HCT116 (cell line): ENCODE data around the gene TSPEAR. TPM values are rescaled to one million over a fixed set of nuclear protein-coding genes. Genes with fewer than 3 reads are reported as not detected.

Experiments
- ATAC-seq: fragments of 200-7000 bp; cut with Tn5 transposase; 2 replicates; pipeline ENCODE4 v1.9.1; 2020; ENCODE audit warnings: mild to moderate bottlenecking, moderate library complexity
- BruUV-seq: library from RNA; stranded (reverse); fragments of 400-500 nt; replicated peaks from 2 replicates; lab custom pipeline; 2021; lab: Mats Ljungman, UMichigan
- CTCF ChIA-PET: fragments of 300-600 bp; sonication (Branson Sonifier 250); formaldehyde crosslinking; loops from one replicate; lab custom pipeline; 2021; ENCODE audit warnings: antibody characterized with exemption; lab: Charles Lee
- POLR2A ChIA-PET: fragments of 300-600, 350-600 bp; sonication (Branson Sonifier 250); formaldehyde crosslinking; loops from one replicate; lab custom pipeline; 2021; ENCODE audit warnings: antibody characterized with exemption; lab: Charles Lee
- RAD21 ChIA-PET, 2 experiments: fragments of 300-600 bp; sonication (Branson Sonifier 250); formaldehyde crosslinking; loops; one replicate each; lab custom pipeline; 2023; ENCODE audit warnings: low total read pairs in 2 of 2; ENCODE audit not compliant: uncharacterized antibody in 2 of 2, unreplicated experiment in 2 of 2, low non-redundant PET in 1 of 2; lab: Charles Lee
- DNase-seq: peaks from one replicate; pipeline ENCODE4 v3.0.0-alpha.2; 2010; ENCODE audit warnings: low read depth, low spot score
- H2AFZ ChIP-seq: fragments of 200-600 bp; shearing (Covaris generic), sonication (generic); 2 replicates; pipeline ENCODE4 v1.6.1; 2017; ENCODE audit warnings: low read depth, mixed run types, mixed read lengths, antibody characterized with exemption, low read length; ENCODE audit not compliant: poor library complexity, severe bottlenecking
- H3K27ac ChIP-seq: 2 replicates; pipeline ENCODE4 v1.5.1; 2012; ENCODE audit warnings: low read depth, low read length
- H3K27me3 ChIP-seq: fragments of 200-600 bp; sonication (generic); 2 replicates; pipeline ENCODE4 v1.6.1; 2016; ENCODE audit warnings: mixed run types, low read length, mixed read lengths; ENCODE audit not compliant: insufficient read depth
- H3K36me3 ChIP-seq, 2 experiments: fragments of 200-500 bp in 1 of 2; fragments of 200-600 bp in 1 of 2; sonication (Bioruptor generic) in 1 of 2; sonication (generic) in 1 of 2; 2 replicates each; pipeline versions ENCODE4 v1.5.1 to v1.6.1; 2014 to 2016; ENCODE audit warnings: low read length in 2 of 2, inconsistent platforms in 1 of 2, mixed read lengths in 1 of 2, mixed run types in 1 of 2; ENCODE audit not compliant: insufficient read depth in 2 of 2, control insufficient read depth in 1 of 2
- H3K4me1 ChIP-seq, 2 experiments: fragments of 200-600 bp in 1 of 2; sonication (generic) in 1 of 2; 2 replicates each; pipeline versions ENCODE4 v1.5.1 to v1.6.1; 2012 to 2017; ENCODE audit warnings: low read length in 2 of 2, inconsistent platforms in 1 of 2, mild to moderate bottlenecking in 1 of 2, mixed read lengths in 1 of 2, mixed run types in 1 of 2, moderate library complexity in 1 of 2; ENCODE audit not compliant: insufficient read depth in 2 of 2, control insufficient read depth in 1 of 2
- H3K4me2 ChIP-seq: fragments of 200-600 bp; sonication (generic); 2 replicates; pipeline ENCODE4 v1.6.1; 2017; ENCODE audit warnings: mixed run types, low read length, mixed read lengths
- H3K4me3 ChIP-seq, 2 experiments: fragments of 200-600 bp in 1 of 2; sonication (generic) in 1 of 2; replicated peaks in 1 of 2; 2 replicates each; pipeline ENCODE4 v1.5.1; 2011 to 2016; ENCODE audit warnings: low read length in 2 of 2, control low read depth in 1 of 2, low read depth in 1 of 2, mild to moderate bottlenecking in 1 of 2, mixed read lengths in 1 of 2, mixed run types in 1 of 2
- H3K79me2 ChIP-seq: fragments of 200-600 bp; sonication (generic); 2 replicates; pipeline ENCODE4 v1.6.1; 2017; ENCODE audit warnings: mild to moderate bottlenecking, mixed run types, low read length, moderate library complexity, mixed read lengths; ENCODE audit not compliant: insufficient read depth
- H3K9ac ChIP-seq: fragments of 200-600 bp; sonication (generic); 2 replicates; pipeline ENCODE4 v1.6.1; 2016; ENCODE audit warnings: low read length, mixed read lengths
- H3K9me2 ChIP-seq: fragments of 200-600 bp; sonication (generic), shearing (Covaris generic); 2 replicates; pipeline ENCODE4 v1.6.1; 2017; ENCODE audit warnings: mixed run types, mild to moderate bottlenecking, moderate library complexity; ENCODE audit not compliant: insufficient read depth
- H3K9me3 ChIP-seq, 2 experiments: fragments of 200-500 bp in 1 of 2; fragments of 200-600 bp in 1 of 2; sonication (Bioruptor generic) in 1 of 2; sonication (generic) in 1 of 2; 2 replicates each; pipeline ENCODE4 v1.6.1; 2014 to 2017; ENCODE audit warnings: low read length in 2 of 2, mixed read lengths in 2 of 2, inconsistent platforms in 1 of 2, low read depth in 1 of 2, mild to moderate bottlenecking in 1 of 2, mixed run types in 1 of 2, moderate library complexity in 1 of 2; ENCODE audit not compliant: control insufficient read depth in 1 of 2, insufficient read depth in 1 of 2
- H4K20me1 ChIP-seq: fragments of 200-600 bp; sonication (generic), shearing (Covaris generic); 2 replicates; pipeline ENCODE4 v1.6.1; 2017; ENCODE audit warnings: mixed run types, mild to moderate bottlenecking, moderate library complexity; ENCODE audit not compliant: insufficient read depth
- CBX3 ChIP-seq: IDR thresholded peaks from 2 replicates; pipeline ENCODE4 v1.6.1; 2012; ENCODE audit warnings: low read depth
- EGR1 ChIP-seq: IDR thresholded peaks from 2 replicates; pipeline ENCODE4 v1.6.1; 2012; ENCODE audit warnings: low read depth
- EZH2 ChIP-seq: fragments of 200-600 bp; sonication (generic); IDR thresholded peaks from 2 replicates; pipeline ENCODE4 v1.6.1; 2017; ENCODE audit warnings: antibody characterized with exemption, mixed run types
- EZH2phosphoT487 ChIP-seq: fragments of 200-600 bp; IDR thresholded peaks from 2 replicates; pipeline ENCODE4 v1.6.1; 2018; ENCODE audit warnings: antibody characterized with exemption, borderline replicate concordance
- FOSL1 ChIP-seq: IDR thresholded peaks from 2 replicates; pipeline ENCODE4 v1.6.1; 2012; ENCODE audit warnings: low read depth
- JUND ChIP-seq: IDR thresholded peaks from 2 replicates; pipeline ENCODE4 v1.6.1; 2012
- POLR2A ChIP-seq: IDR thresholded peaks from 2 replicates; pipeline ENCODE4 v1.7.0; 2011; ENCODE audit warnings: borderline replicate concordance; ENCODE audit not compliant: insufficient read depth, insufficient read length; ENCODE audit errors: extremely low read depth
- POLR2AphosphoS5 ChIP-seq: IDR thresholded peaks from 2 replicates; pipeline ENCODE4 v1.6.1; 2011; ENCODE audit warnings: mild to moderate bottlenecking, low read depth, low read length, moderate library complexity
- REST ChIP-seq: IDR thresholded peaks from 2 replicates; pipeline ENCODE4 v1.6.1; 2012; ENCODE audit warnings: low read depth
- SIN3A ChIP-seq: IDR thresholded peaks from 2 replicates; pipeline ENCODE4 v1.6.1; 2012; ENCODE audit warnings: low read depth
- SRF ChIP-seq: IDR thresholded peaks from 2 replicates; pipeline ENCODE4 v1.6.1; 2012; ENCODE audit warnings: low read depth
- YY1 ChIP-seq: IDR thresholded peaks from 2 replicates; pipeline ENCODE4 v1.6.1; 2011; ENCODE audit warnings: low read length, low read depth, moderate library complexity, mild to moderate bottlenecking; ENCODE audit not compliant: insufficient replicate concordance; ENCODE audit errors: extremely low read depth
- ZFX ChIP-seq: fragments of 450-650 bp; IDR thresholded peaks from 2 replicates; pipeline ENCODE4 v1.6.1; 2017
- ZNF274 ChIP-seq: fragments of 200-500 bp; sonication (Bioruptor generic); IDR thresholded peaks from 2 replicates; pipeline ENCODE4 v1.6.1; 2014; ENCODE audit warnings: mild to moderate bottlenecking, low read depth, low read length, inconsistent platforms
- intact Hi-C: fragments of 100-400 bp; cut with micrococcal nuclease; formaldehyde crosslinking; loops from 2 replicates; pipeline ENCODE4 v1.10.0; 2022
- total RNA-seq: library from RNA; stranded (reverse); gene quantifications from one replicate; pipeline ENCODE4 v1.2.1, GENCODE V29; 2021; ENCODE audit not compliant: unreplicated experiment

TSPEAR gene
- total RNA-seq, 1 experiment from 2014 or later = not detected

GRCh38 chr21:44555200-44555875 lies 156.0 kb downstream of the TSPEAR start:
- Histone ChIP-seq H3K4me2 (no peak overlapping the region), H3K36me3 (no peaks in the 10 kb centered on the region), H3K4me1 (no peaks in the 10 kb centered on the region), H3K9ac (no peak overlapping the region), H3K27me3 (no peaks in the 10 kb centered on the region; the same call in 1 of the 2 replicates), H3K9me2 (no peaks in the 10 kb centered on the region), H3K9me3 (no peaks in the 10 kb centered on the region), H3K4me3 (no peak overlapping the region), H3K79me2 (no peaks in the 10 kb centered on the region), H4K20me1 (no peaks in the 10 kb centered on the region), H3K27ac (no peak overlapping the region), H2AFZ (no peak overlapping the region)
- DNase-seq (no peak), ATAC-seq (no peak)
- ChIA-PET CTCF (no interaction called here), RAD21 (no interaction called here), POLR2A (no interaction called here)
- intact Hi-C loops = no loop called here
- no peak for TF ChIP-seq ZNF274
- no peak for TF ChIP-seq CBX3
- no peak for TF ChIP-seq EZH2
- no peak for TF ChIP-seq REST
- no peak for TF ChIP-seq EGR1
- TF ChIP-seq EZH2phosphoT487 = no peak
- TF ChIP-seq POLR2AphosphoS5 = no peak
- no peak for TF ChIP-seq POLR2A
- TF ChIP-seq SRF = no peak
- no peak for TF ChIP-seq JUND
- TF ChIP-seq SIN3A = no peak
- TF ChIP-seq YY1 = no peak
- no peak for TF ChIP-seq FOSL1
- no peak for TF ChIP-seq ZFX
- no TSS peak for BruUV-seq
